ENCODE measurements around the gene ALAS1.
A peak's percentile ranks its signal among the peaks of the same experiment; 100 is the strongest.
"Not testable (repeated sequence)": the region's sequence is repeated elsewhere in the genome, so short reads cannot be mapped to it uniquely, and the experiment has no call there.

Gene ALAS1

GRCh38 chr3:52197842-52198625 lies at the start of gene ALAS1:
ALAS1 (plus strand) TSS chr3:52198160; CDS start chr3:52199242, 1,082 bp downstream.
- DNase-seq (ENCODE audit: low read depth in 2 of 2) = peak; percentile 92 to 93

GRCh38 chr3:52149021-52149420 lies 48.9 kb upstream of the ALAS1 start:
- DNase-seq (ENCODE audit: low read depth in 2 of 2) = no peak

DNA sequence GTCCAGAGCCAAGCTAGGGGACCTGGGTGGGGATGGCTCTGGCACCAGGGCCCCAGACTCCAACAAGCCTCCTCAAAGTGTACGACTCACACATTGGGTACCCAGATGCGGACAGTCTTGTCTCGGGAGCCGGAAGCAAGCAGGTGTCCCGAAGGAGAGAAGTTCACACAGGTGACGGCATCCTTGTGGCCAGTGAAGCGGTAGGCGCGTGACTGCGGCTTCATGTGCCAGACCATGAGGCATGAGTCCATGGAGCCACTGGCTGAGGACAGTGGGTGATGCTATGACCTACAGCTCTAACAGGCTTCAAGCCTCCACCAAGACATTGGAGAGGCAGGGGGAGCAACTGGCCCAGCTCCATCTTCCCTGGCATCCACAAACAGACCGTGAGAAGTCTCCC lies 48.2 kb upstream of the ALAS1 start:
- no peak for DNase-seq (ENCODE audit: low read depth in 2 of 2)

DNA sequence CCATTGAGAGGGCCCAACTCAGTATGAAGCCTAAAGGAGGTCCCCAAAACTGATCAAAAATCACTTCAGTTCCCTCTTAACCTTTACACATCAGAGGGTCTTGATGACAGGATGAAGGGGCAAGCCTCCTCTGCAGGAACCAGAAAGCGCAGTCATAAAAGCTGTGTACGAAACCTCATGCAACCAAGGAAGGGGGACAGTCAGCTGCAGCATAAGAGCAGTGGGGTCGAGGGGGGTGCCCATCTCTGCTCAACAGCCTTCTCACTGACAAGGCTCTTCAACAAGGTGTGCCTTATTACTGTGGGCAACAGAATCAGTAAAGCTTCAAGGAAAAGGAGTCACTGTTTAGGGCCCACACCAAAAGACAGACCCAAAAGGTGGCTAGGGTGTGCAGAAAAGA lies 47.6 kb upstream of the ALAS1 start:
- no peak for DNase-seq (ENCODE audit: low read depth in 2 of 2)

DNA sequence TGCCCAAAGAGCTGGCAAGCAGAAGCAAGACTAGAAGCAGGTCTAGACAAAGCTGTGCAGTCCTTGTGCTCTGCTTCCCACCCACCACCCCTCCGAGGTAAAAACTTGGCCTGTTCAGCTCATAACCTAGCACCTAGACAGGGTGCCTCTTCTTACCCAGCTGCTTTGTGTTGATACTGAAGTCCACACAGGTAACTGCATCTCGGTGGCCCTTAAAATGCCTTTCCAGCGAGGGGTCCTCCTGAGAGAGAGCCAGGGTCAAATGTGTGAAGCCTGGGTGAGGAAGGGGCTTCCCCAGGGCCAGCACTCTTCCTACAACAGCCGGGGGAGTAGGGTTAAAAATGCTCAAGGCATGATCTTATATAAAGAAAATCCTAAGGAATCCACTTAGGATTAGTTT lies 47.1 kb upstream of the ALAS1 start:
- DNase-seq (ENCODE audit: low read depth in 2 of 2) = no peak

DNA sequence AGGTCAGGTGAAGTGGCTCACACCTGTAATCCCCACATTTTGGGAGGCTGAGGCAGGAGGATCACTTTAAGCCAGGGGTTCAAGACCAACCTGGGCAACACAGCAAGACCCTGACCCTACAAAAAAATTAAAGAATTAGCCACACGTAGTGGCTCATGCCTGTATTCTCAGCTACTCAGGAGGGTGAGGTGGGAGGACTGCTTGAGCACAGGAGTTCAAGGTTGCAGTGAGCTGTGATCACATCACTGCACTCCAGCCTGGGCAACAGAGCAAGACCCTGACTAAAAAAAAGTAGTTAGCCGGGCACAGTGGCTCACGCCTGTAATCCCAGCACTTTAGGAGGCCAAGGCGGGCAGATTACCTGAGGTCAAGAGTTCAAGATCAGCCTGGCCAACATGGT lies 46.0 kb upstream of the ALAS1 start:
- not testable (repeated sequence) for DNase-seq (ENCODE audit: low read depth in 2 of 2)

- DNase-seq (ENCODE audit: low read depth in 2 of 2) = no peak
Observed at GRCh38 chr3:52153389-52154096, 44.4 kb upstream of the ALAS1 start.

GRCh38 chr3:52154135-52155094 lies 43.5 kb upstream of the ALAS1 start, which contains the start of gene POC1A:
POC1A (minus strand) TSS chr3:52154423; CDS start chr3:52154372, 51 bp downstream.
- DNase-seq (ENCODE audit: low read depth in 2 of 2) = peak; percentile 84 to 88

DNA sequence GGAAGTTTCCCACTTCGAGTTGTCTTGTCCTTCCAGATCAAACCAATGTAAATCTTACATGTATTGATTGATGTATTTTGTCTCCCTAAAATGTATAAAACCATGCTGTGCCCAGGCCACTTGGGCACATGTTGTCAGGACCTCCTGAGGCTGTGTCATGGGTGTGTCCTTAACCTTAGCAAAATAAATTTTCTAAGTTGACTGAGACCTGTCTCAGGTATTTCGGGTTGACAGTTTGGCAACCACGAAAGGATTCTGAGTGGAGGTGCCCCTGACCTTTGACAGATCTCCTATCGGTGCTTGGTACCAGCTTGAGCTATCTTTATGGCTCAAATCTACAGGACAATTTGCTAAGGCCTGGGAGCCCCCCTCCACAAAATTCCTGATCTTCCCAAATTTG lies 42.0 kb upstream of the ALAS1 start:
- DNase-seq (ENCODE audit: low read depth in 2 of 2) = no peak

GRCh38 chr3:52159503-52159902 lies 38.5 kb upstream of the ALAS1 start:
- no peak for DNase-seq (ENCODE audit: low read depth in 2 of 2)

- no peak for DNase-seq (ENCODE audit: low read depth in 2 of 2)
Observed at GRCh38 chr3:52162250-52162872, 35.6 kb upstream of the ALAS1 start.

- no peak for DNase-seq (ENCODE audit: low read depth in 2 of 2)
Observed at GRCh38 chr3:52167240-52167639, 30.7 kb upstream of the ALAS1 start.

DNA sequence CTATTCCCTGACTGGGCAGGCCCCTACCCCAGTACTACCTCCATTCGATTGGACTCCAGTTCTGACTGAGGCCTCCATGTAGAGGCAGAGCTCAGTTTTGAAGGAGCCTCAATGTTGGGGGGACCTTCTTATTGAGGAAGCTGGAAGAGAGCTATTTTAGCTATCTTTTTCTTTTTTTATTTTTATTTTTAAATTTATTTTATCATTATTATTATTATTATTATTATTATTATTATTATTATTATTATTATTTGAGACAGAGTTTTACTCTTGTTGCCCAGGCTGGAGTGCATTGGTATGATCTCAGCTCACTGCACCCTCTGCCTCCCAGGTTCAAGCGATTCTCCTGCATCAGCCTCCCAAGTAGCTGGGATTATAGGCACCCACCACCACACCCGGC lies 27.7 kb upstream of the ALAS1 start:
- not testable (repeated sequence) for DNase-seq (ENCODE audit: low read depth in 2 of 2)

- no peak for DNase-seq (ENCODE audit: low read depth in 2 of 2)
Observed at GRCh38 chr3:52171514-52172261, 26.3 kb upstream of the ALAS1 start.

- DNase-seq (ENCODE audit: low read depth in 2 of 2) = no peak
Observed at GRCh38 chr3:52172262-52172757, 25.6 kb upstream of the ALAS1 start.

DNA sequence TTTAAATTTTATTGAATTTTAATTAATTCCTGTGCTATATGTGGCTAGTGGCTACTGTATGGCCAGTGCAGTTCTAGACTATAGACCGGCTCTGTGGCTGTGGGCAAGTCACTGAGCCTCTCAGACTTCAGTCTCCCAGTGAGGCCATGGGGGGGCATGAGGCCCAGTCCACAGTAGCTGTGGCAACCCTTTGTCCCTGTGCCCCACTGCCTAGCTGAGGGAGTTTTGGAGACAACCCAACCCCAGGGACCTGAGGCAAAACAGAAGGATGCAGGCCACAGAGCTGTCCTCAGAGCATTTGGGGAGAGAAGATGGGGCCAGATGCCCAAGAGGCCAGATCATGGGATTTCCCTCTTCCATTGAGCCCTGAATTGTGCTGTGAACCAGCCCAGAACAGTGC lies 24.9 kb upstream of the ALAS1 start:
- DNase-seq (ENCODE audit: low read depth in 2 of 2) = no peak

GRCh38 chr3:52174896-52175295 lies 23.1 kb upstream of the ALAS1 start:
- DNase-seq (ENCODE audit: low read depth in 2 of 2) = no peak

DNA sequence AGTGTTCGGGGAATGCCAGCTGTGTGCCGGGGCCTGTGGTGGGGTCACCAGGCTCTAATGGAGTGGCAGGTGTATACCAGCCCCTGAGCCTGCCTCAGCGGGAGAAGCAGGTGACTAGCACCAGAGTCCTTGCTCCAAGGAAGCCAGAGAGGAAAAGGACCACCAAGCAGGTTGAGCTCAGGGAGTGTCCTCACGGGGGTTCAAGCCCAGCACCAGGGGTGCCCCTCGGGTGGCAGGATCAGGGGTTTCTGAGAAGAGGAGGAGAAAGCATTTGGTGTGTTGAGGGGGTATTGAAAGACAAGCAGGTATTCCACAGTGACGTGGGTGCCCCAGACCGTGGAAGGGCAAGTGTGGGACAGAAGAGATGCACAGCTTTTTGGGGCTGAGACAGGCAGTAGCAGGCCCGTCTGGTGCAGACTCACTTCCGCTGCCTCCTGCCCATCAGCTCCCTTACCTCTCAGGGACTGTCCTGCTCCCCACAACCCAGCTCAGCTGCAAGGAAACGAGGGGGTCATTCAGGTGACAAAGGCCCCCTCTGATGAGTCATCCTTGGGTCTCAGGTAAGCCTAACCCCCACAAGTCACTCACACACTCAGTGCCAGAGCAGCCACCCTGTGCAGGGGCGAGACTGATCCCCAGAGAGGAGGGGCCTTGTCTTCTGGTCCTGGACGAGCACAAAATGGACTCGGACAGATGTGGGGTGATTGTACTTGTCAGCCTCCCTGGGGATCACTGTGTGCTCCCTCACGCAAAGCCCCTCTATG lies 22.4 kb upstream of the ALAS1 start:
- DNase-seq (ENCODE audit: low read depth in 2 of 2) = no peak

DNA sequence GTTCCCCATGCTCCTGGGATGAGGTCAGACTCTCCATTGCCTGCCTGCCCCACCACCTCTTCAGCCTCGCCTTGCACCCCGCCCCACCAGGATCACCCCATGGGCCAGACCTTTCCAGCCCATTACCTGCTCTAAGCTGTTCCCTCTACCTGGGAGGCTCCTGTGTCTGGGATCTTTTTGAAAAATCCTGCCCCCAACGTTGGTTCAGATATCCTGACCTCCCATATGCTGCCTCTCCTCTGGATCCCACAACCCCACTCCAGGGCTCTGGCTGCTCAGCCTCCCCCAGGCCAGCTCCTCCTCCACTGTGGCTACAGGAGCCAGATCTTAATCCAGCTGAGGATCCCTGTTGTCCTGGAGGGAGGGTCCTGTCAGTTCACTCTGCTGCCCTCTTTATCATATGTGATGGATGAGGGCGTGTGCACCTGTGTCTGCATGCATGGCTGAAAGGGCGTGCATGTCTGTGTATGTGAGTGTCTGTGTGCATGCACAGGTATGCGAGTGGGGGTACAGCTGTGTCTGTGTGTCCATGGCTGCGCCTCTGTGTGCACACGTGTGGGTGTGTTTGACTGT lies 21.7 kb upstream of the ALAS1 start:
- no peak for DNase-seq (ENCODE audit: low read depth in 2 of 2)
